DND-41 (cell line): ENCODE data around the gene PRKAR2B.

Experiments used
- CTCF ChIP-seq: IDR thresholded peaks from 2 replicates; pipeline ENCODE4 v1.5.1; 2012; ENCODE audit warnings: borderline replicate concordance, low read length, moderate library complexity, mild to moderate bottlenecking; ENCODE audit not compliant: poor library complexity, severe bottlenecking; ENCODE audit errors: extremely low read depth
- EZH2 ChIP-seq: IDR thresholded peaks from 3 replicates; pipeline ENCODE4 v1.6.1; 2012; ENCODE audit warnings: borderline replicate concordance, low read depth, mild to moderate bottlenecking, moderate library complexity, low read length, inconsistent platforms; ENCODE audit not compliant: severe bottlenecking

GRCh38 chr7:107209565-107209964 is 165.1 kb downstream of the PRKAR2B start:
- TF ChIP-seq CTCF (no peak), EZH2 (no peak)
